ENCODE measurements around the gene PLCH1.

Gene PLCH1

GRCh38 chr3:155465664-155466063 lies 279.2 kb downstream of the PLCH1 start:
- Histone ChIP-seq H3K36me3 (ENCODE audit: control insufficient read depth in 2 of 2, insufficient read depth in 2 of 2, low read length in 2 of 2) (no peaks in the 10 kb centered on the region), H3K4me1 (ENCODE audit: control insufficient read depth, insufficient read depth, low read length) (no peaks in the 10 kb centered on the region), H3K4me3 (ENCODE audit: low read length in 2 of 2) (no peak overlapping the region), H3K27ac (ENCODE audit: low read length) (no peak overlapping the region), H3K27me3 (ENCODE audit: control insufficient read depth in 1 of 2, insufficient read depth in 2 of 2, low read length in 2 of 2) (no peaks in the 10 kb centered on the region), H3K9me3 (ENCODE audit: control insufficient read depth in 2 of 2, low read length in 2 of 2) (peaks cover 0 to 4% of the 10 kb centered on the region in 2 donors), H3K9ac (ENCODE audit: low read length in 2 of 2) (no peak overlapping the region)

- H3K4me1 ChIP-seq (ENCODE audit: control insufficient read depth, insufficient read depth, low read length), result no peaks in the 10 kb centered on the region
- peaks cover 0 to 4% of the 10 kb centered on the region in 2 donors for H3K9me3 ChIP-seq (ENCODE audit: control insufficient read depth in 2 of 2, low read length in 2 of 2)
- H3K9ac ChIP-seq (ENCODE audit: low read length in 2 of 2), result no peak overlapping the region
- H3K27ac ChIP-seq (ENCODE audit: low read length), result no peak overlapping the region
- H3K27me3 ChIP-seq (ENCODE audit: control insufficient read depth in 1 of 2, insufficient read depth in 2 of 2, low read length in 2 of 2), result no peaks in the 10 kb centered on the region
- no peaks in the 10 kb centered on the region for H3K36me3 ChIP-seq (ENCODE audit: control insufficient read depth in 2 of 2, insufficient read depth in 2 of 2, low read length in 2 of 2)
- no peak overlapping the region for H3K4me3 ChIP-seq (ENCODE audit: low read length in 2 of 2)
Observed at GRCh38 chr3:155462672-155463071, 282.2 kb downstream of the PLCH1 start.

- no peak overlapping the region for H3K27ac ChIP-seq (ENCODE audit: low read length)
- no peaks in the 10 kb centered on the region for H3K27me3 ChIP-seq (ENCODE audit: control insufficient read depth in 1 of 2, insufficient read depth in 2 of 2, low read length in 2 of 2)
- H3K4me1 ChIP-seq (ENCODE audit: control insufficient read depth, insufficient read depth, low read length), result no peaks in the 10 kb centered on the region
- H3K36me3 ChIP-seq (ENCODE audit: control insufficient read depth in 2 of 2, insufficient read depth in 2 of 2, low read length in 2 of 2), result no peaks in the 10 kb centered on the region
- no peak overlapping the region for H3K9ac ChIP-seq (ENCODE audit: low read length in 2 of 2)
- H3K9me3 ChIP-seq (ENCODE audit: control insufficient read depth in 2 of 2, low read length in 2 of 2), result no peaks in the 10 kb centered on the region
- H3K4me3 ChIP-seq (ENCODE audit: low read length in 2 of 2), result no peak overlapping the region
Observed at GRCh38 chr3:155457591-155457990, 287.3 kb downstream of the PLCH1 start.

- Histone ChIP-seq H3K4me1 (ENCODE audit: control insufficient read depth, insufficient read depth, low read length) (no peaks in the 10 kb centered on the region), H3K9ac (ENCODE audit: low read length in 2 of 2) (no peak overlapping the region), H3K27ac (ENCODE audit: low read length) (no peak overlapping the region), H3K4me3 (ENCODE audit: low read length in 2 of 2) (no peak overlapping the region), H3K36me3 (ENCODE audit: control insufficient read depth in 2 of 2, insufficient read depth in 2 of 2, low read length in 2 of 2) (no peaks in the 10 kb centered on the region), H3K9me3 (ENCODE audit: control insufficient read depth in 2 of 2, low read length in 2 of 2) (no peaks in the 10 kb centered on the region), H3K27me3 (ENCODE audit: control insufficient read depth in 1 of 2, insufficient read depth in 2 of 2, low read length in 2 of 2) (no peaks in the 10 kb centered on the region)
Observed at GRCh38 chr3:155455765-155456164, 289.1 kb downstream of the PLCH1 start.

- Histone ChIP-seq H3K9me3 (ENCODE audit: control insufficient read depth in 2 of 2, low read length in 2 of 2) (no peaks in the 10 kb centered on the region), H3K9ac (ENCODE audit: low read length in 2 of 2) (no peak overlapping the region), H3K36me3 (ENCODE audit: control insufficient read depth in 2 of 2, insufficient read depth in 2 of 2, low read length in 2 of 2) (no peaks in the 10 kb centered on the region), H3K27me3 (ENCODE audit: control insufficient read depth in 1 of 2, insufficient read depth in 2 of 2, low read length in 2 of 2) (no peaks in the 10 kb centered on the region), H3K4me1 (ENCODE audit: control insufficient read depth, insufficient read depth, low read length) (no peaks in the 10 kb centered on the region), H3K4me3 (ENCODE audit: low read length in 2 of 2) (no peak overlapping the region), H3K27ac (ENCODE audit: low read length) (no peak overlapping the region)
Observed at GRCh38 chr3:155453512-155453911, 291.4 kb downstream of the PLCH1 start.

- Histone ChIP-seq H3K4me3 (ENCODE audit: low read length in 2 of 2) (no peak overlapping the region), H3K9me3 (ENCODE audit: control insufficient read depth in 2 of 2, low read length in 2 of 2) (no peaks in the 10 kb centered on the region), H3K27ac (ENCODE audit: low read length) (no peak overlapping the region), H3K4me1 (ENCODE audit: control insufficient read depth, insufficient read depth, low read length) (no peaks in the 10 kb centered on the region), H3K9ac (ENCODE audit: low read length in 2 of 2) (no peak overlapping the region), H3K36me3 (ENCODE audit: control insufficient read depth in 2 of 2, insufficient read depth in 2 of 2, low read length in 2 of 2) (no peaks in the 10 kb centered on the region), H3K27me3 (ENCODE audit: control insufficient read depth in 1 of 2, insufficient read depth in 2 of 2, low read length in 2 of 2) (no peaks in the 10 kb centered on the region)
Observed at GRCh38 chr3:155449613-155450267, 295.1 kb downstream of the PLCH1 start.

GRCh38 chr3:155448531-155448930 lies 296.3 kb downstream of the PLCH1 start:
- H3K27me3 ChIP-seq (ENCODE audit: control insufficient read depth in 1 of 2, insufficient read depth in 2 of 2, low read length in 2 of 2), result no peaks in the 10 kb centered on the region
- H3K4me1 ChIP-seq (ENCODE audit: control insufficient read depth, insufficient read depth, low read length), result no peaks in the 10 kb centered on the region
- H3K9ac ChIP-seq (ENCODE audit: low read length in 2 of 2), result no peak overlapping the region
- H3K36me3 ChIP-seq (ENCODE audit: control insufficient read depth in 2 of 2, insufficient read depth in 2 of 2, low read length in 2 of 2), result no peaks in the 10 kb centered on the region
- no peaks in the 10 kb centered on the region for H3K9me3 ChIP-seq (ENCODE audit: control insufficient read depth in 2 of 2, low read length in 2 of 2)
- H3K27ac ChIP-seq (ENCODE audit: low read length), result no peak overlapping the region
- no peak overlapping the region for H3K4me3 ChIP-seq (ENCODE audit: low read length in 2 of 2)

- Histone ChIP-seq H3K36me3 (ENCODE audit: control insufficient read depth in 2 of 2, insufficient read depth in 2 of 2, low read length in 2 of 2) (no peaks in the 10 kb centered on the region), H3K4me3 (ENCODE audit: low read length in 2 of 2) (no peak overlapping the region), H3K9me3 (ENCODE audit: control insufficient read depth in 2 of 2, low read length in 2 of 2) (no peaks in the 10 kb centered on the region), H3K27me3 (ENCODE audit: control insufficient read depth in 1 of 2, insufficient read depth in 2 of 2, low read length in 2 of 2) (no peaks in the 10 kb centered on the region), H3K27ac (ENCODE audit: low read length) (no peak overlapping the region), H3K4me1 (ENCODE audit: control insufficient read depth, insufficient read depth, low read length) (no peaks in the 10 kb centered on the region), H3K9ac (ENCODE audit: low read length in 2 of 2) (no peak overlapping the region)
Observed at GRCh38 chr3:155446366-155446765, 298.5 kb downstream of the PLCH1 start.

GRCh38 chr3:155444771-155445170 lies 300.1 kb downstream of the PLCH1 start:
- no peak overlapping the region for H3K27ac ChIP-seq (ENCODE audit: low read length)
- H3K4me1 ChIP-seq (ENCODE audit: control insufficient read depth, insufficient read depth, low read length), result no peaks in the 10 kb centered on the region
- no peak overlapping the region for H3K4me3 ChIP-seq (ENCODE audit: low read length in 2 of 2)
- H3K27me3 ChIP-seq (ENCODE audit: control insufficient read depth in 1 of 2, insufficient read depth in 2 of 2, low read length in 2 of 2), result no peaks in the 10 kb centered on the region
- H3K36me3 ChIP-seq (ENCODE audit: control insufficient read depth in 2 of 2, insufficient read depth in 2 of 2, low read length in 2 of 2), result no peaks in the 10 kb centered on the region
- no peaks in the 10 kb centered on the region for H3K9me3 ChIP-seq (ENCODE audit: control insufficient read depth in 2 of 2, low read length in 2 of 2)
- H3K9ac ChIP-seq (ENCODE audit: low read length in 2 of 2), result no peak overlapping the region

GRCh38 chr3:155443815-155444214 lies 301.1 kb downstream of the PLCH1 start:
- Histone ChIP-seq H3K27ac (ENCODE audit: low read length) (no peak overlapping the region), H3K9ac (ENCODE audit: low read length in 2 of 2) (no peak overlapping the region), H3K4me1 (ENCODE audit: control insufficient read depth, insufficient read depth, low read length) (no peaks in the 10 kb centered on the region), H3K27me3 (ENCODE audit: control insufficient read depth in 1 of 2, insufficient read depth in 2 of 2, low read length in 2 of 2) (no peaks in the 10 kb centered on the region), H3K36me3 (ENCODE audit: control insufficient read depth in 2 of 2, insufficient read depth in 2 of 2, low read length in 2 of 2) (no peaks in the 10 kb centered on the region), H3K9me3 (ENCODE audit: control insufficient read depth in 2 of 2, low read length in 2 of 2) (no peaks in the 10 kb centered on the region), H3K4me3 (ENCODE audit: low read length in 2 of 2) (no peak overlapping the region)

GRCh38 chr3:155442072-155442471 lies 302.8 kb downstream of the PLCH1 start:
- Histone ChIP-seq H3K4me3 (ENCODE audit: low read length in 2 of 2) (no peak overlapping the region), H3K36me3 (ENCODE audit: control insufficient read depth in 2 of 2, insufficient read depth in 2 of 2, low read length in 2 of 2) (no peaks in the 10 kb centered on the region), H3K4me1 (ENCODE audit: control insufficient read depth, insufficient read depth, low read length) (no peaks in the 10 kb centered on the region), H3K9me3 (ENCODE audit: control insufficient read depth in 2 of 2, low read length in 2 of 2) (no peaks in the 10 kb centered on the region), H3K27ac (ENCODE audit: low read length) (no peak overlapping the region), H3K9ac (ENCODE audit: low read length in 2 of 2) (no peak overlapping the region), H3K27me3 (ENCODE audit: control insufficient read depth in 1 of 2, insufficient read depth in 2 of 2, low read length in 2 of 2) (no peaks in the 10 kb centered on the region)

All from stomach smooth muscle (tissue), 2 donors.